A549 (cell line): Measurements from ENCODE around the gene FAM118A. TPM values are rescaled to one million over a fixed set of nuclear protein-coding genes. Genes with fewer than 3 reads are reported as not detected.

Experiments
- ATAC-seq, 2 experiments: fragments of 200-7000 bp in 1 of 2; fragments of >200 bp in 1 of 2; cut with Nextera tagmentation in 1 of 2; cut with Tn5 transposase in 1 of 2; 3 replicates each; pipeline versions ENCODE4 v1.8.0 to v1.9.1; 2018 to 2020; ENCODE audit warnings: mild to moderate bottlenecking in 1 of 2, moderate library complexity in 1 of 2
- CTCF ChIA-PET: fragments of 300-600 bp; sonication (Branson Sonifier 250); formaldehyde crosslinking; extraction: SDS; loops from one replicate; lab custom pipeline; 2021; ENCODE audit warnings: antibody characterized with exemption, inconsistent platforms; lab: Yijun Ruan, JAX
- POLR2A ChIA-PET: fragments of 350-600 bp; formaldehyde crosslinking; extraction: SDS; loops from one replicate; lab custom pipeline; 2021; ENCODE audit warnings: antibody characterized with exemption, inconsistent platforms; lab: Yijun Ruan, JAX
- DNase-seq, 2 experiments: peaks; one replicate each; pipeline versions ENCODE4 v3.0.0 to v3.0.0-alpha.2; 2011 to 2016; ENCODE audit warnings: low read depth in 1 of 2, low spot score in 1 of 2
- FAIRE-seq: peaks from 2 replicates; lab custom pipeline; 2011; peaks lifted over from hg19 to GRCh38; lab: Jason Lieb, UNC
- H3K27ac ChIP-seq, 2 experiments: fragments of >200 bp; sonication (Bioruptor Twin); formaldehyde crosslinking; 3 replicates each; pipeline ENCODE4 v1.5.1; 2016 to 2017
- H3K4me1 ChIP-seq: fragments of >200 bp; sonication (Bioruptor Twin); formaldehyde crosslinking; 3 replicates; pipeline ENCODE4 v1.6.1; 2016
- H3K4me2 ChIP-seq: fragments of >200 bp; sonication (Bioruptor Twin); formaldehyde crosslinking; 3 replicates; pipeline ENCODE4 v1.6.1; 2016
- H3K4me3 ChIP-seq: fragments of >200 bp; sonication (Bioruptor Twin); formaldehyde crosslinking; 3 replicates; pipeline ENCODE4 v1.5.1; 2016
- H3K9me3 ChIP-seq: fragments of >200 bp; sonication (Bioruptor Twin); formaldehyde crosslinking; 3 replicates; pipeline ENCODE4 v1.6.1; 2016
- E2F6 ChIP-seq: IDR thresholded peaks from 2 replicates; pipeline ENCODE4 v1.6.1; 2012; ENCODE audit warnings: low read depth, borderline replicate concordance
- EHF ChIP-seq: fragments of 250-450 bp; sonication (Bioruptor Pico); IDR thresholded peaks from 2 replicates; pipeline ENCODE4 v1.5.0; 2020; ENCODE audit warnings: mild to moderate bottlenecking
- EHMT2 ChIP-seq: fragments of 200-600 bp; sonication (generic); IDR thresholded peaks from 2 replicates; pipeline ENCODE4 v1.6.1; 2016; ENCODE audit warnings: antibody characterized with exemption, low read depth, mild to moderate bottlenecking, moderate library complexity
- FOSB ChIP-seq: fragments of 250-450 bp; sonication (Bioruptor Pico); IDR thresholded peaks from 2 replicates; pipeline ENCODE4 v1.5.0; 2020; ENCODE audit warnings: mild to moderate bottlenecking, moderate library complexity
- GATA3 ChIP-seq: IDR thresholded peaks from 2 replicates; pipeline ENCODE4 v1.6.1; 2012; ENCODE audit warnings: borderline replicate concordance
- HDAC2 ChIP-seq: fragments of 200-600 bp; sonication (generic); IDR thresholded peaks from 2 replicates; pipeline ENCODE4 v1.6.1; 2016
- HES2 ChIP-seq: fragments of >200 bp; sonication (Bioruptor Twin); formaldehyde crosslinking; IDR thresholded peaks from 2 replicates; pipeline ENCODE4 v1.6.1; 2016
- HEYL ChIP-seq: fragments of 250-450 bp; sonication (Bioruptor Pico); IDR thresholded peaks from 2 replicates; pipeline ENCODE4 v1.8.0; 2021; ENCODE audit warnings: mild to moderate bottlenecking, moderate library complexity
- HMGXB4 ChIP-seq: fragments of 250-450 bp; sonication (Bioruptor Pico); IDR thresholded peaks from 2 replicates; pipeline ENCODE4 v1.5.0; 2021; ENCODE audit warnings: mild to moderate bottlenecking, moderate library complexity, borderline replicate concordance
- HOXB13 ChIP-seq: fragments of 250-450 bp; sonication (Bioruptor Pico); IDR thresholded peaks from 2 replicates; pipeline ENCODE4 v1.5.0; 2020; ENCODE audit warnings: low read depth, mild to moderate bottlenecking, moderate library complexity
- KDM1A ChIP-seq: fragments of 200-600 bp; sonication (generic); IDR thresholded peaks from 2 replicates; pipeline ENCODE4 v1.6.1; 2016; ENCODE audit warnings: low read depth, mild to moderate bottlenecking
- KDM5A ChIP-seq: fragments of 200-600 bp; sonication (generic); IDR thresholded peaks from 2 replicates; pipeline ENCODE4 v1.6.1; 2016; ENCODE audit warnings: antibody characterized with exemption, mild to moderate bottlenecking
- MAX ChIP-seq: IDR thresholded peaks from 2 replicates; pipeline ENCODE4 v1.6.1; 2012
- MYC ChIP-seq: IDR thresholded peaks from 2 replicates; pipeline ENCODE4 v1.6.1; 2012; ENCODE audit warnings: mild to moderate bottlenecking, inconsistent platforms, low read length, improper control_type of control experiment, borderline replicate concordance
- NR3C1 ChIP-seq: fragments of >200 bp; sonication (Bioruptor Twin); formaldehyde crosslinking; IDR thresholded peaks from 3 replicates; pipeline ENCODE4 v1.6.1; 2017
- PBX3 ChIP-seq: IDR thresholded peaks from 2 replicates; pipeline ENCODE4 v1.6.1; 2012
- POLR2A ChIP-seq: IDR thresholded peaks from 2 replicates; pipeline ENCODE4 v1.6.1; 2012; ENCODE audit warnings: mild to moderate bottlenecking, low read length
- RAD21 ChIP-seq, 2 experiments: fragments of >200 bp in 1 of 2; sonication (Bioruptor Twin) in 1 of 2; formaldehyde crosslinking in 1 of 2; IDR thresholded peaks in 1 of 2; conservative IDR thresholded peaks in 1 of 2; 2 replicates in 1 of 2; 3 replicates in 1 of 2; pipeline ENCODE4 v1.6.1; 2012 to 2018; ENCODE audit warnings: inconsistent platforms in 1 of 2
- RCOR1 ChIP-seq: fragments of 150-350 bp; IDR thresholded peaks from 2 replicates; pipeline ENCODE4 v1.6.1; 2014; ENCODE audit warnings: antibody characterized with exemption, low read length, low read depth
- REST ChIP-seq: fragments of 200-600 bp; sonication (generic); IDR thresholded peaks from 2 replicates; pipeline ENCODE4 v1.6.1; 2016; ENCODE audit warnings: antibody characterized with exemption, mild to moderate bottlenecking, moderate library complexity
- RNF2 ChIP-seq: fragments of 200-600 bp; sonication (generic); IDR thresholded peaks from 2 replicates; pipeline ENCODE4 v1.6.1; 2016; ENCODE audit warnings: low read depth, mild to moderate bottlenecking, antibody characterized with exemption, moderate library complexity, borderline replicate concordance
- SMC3 ChIP-seq: fragments of >200 bp; sonication (Bioruptor Twin); formaldehyde crosslinking; IDR thresholded peaks from 3 replicates; pipeline ENCODE4 v1.6.1; 2018; ENCODE audit warnings: inconsistent platforms
- SREBF2 ChIP-seq: fragments of 450-650 bp; IDR thresholded peaks from 2 replicates; pipeline ENCODE4 v1.6.1; 2014; ENCODE audit warnings: mild to moderate bottlenecking, moderate library complexity
- TFCP2L1 ChIP-seq: fragments of 250-450 bp; sonication (Bioruptor Pico); IDR thresholded peaks from 2 replicates; pipeline ENCODE4 v1.5.0; 2021; ENCODE audit warnings: mild to moderate bottlenecking
- ZC3H11A ChIP-seq: fragments of 450-650 bp; IDR thresholded peaks from 2 replicates; pipeline ENCODE4 v1.6.1; 2014; ENCODE audit warnings: antibody characterized with exemption, mild to moderate bottlenecking
- ZFP36 ChIP-seq: fragments of 450-650 bp; IDR thresholded peaks from 2 replicates; pipeline ENCODE4 v1.6.1; 2014; ENCODE audit warnings: borderline replicate concordance; ENCODE audit not compliant: partially characterized antibody
- ZSCAN20 ChIP-seq: fragments of 250-450 bp; sonication (Bioruptor Pico); IDR thresholded peaks from 2 replicates; pipeline ENCODE4 v1.8.0; 2022; ENCODE audit warnings: mild to moderate bottlenecking, moderate library complexity
- WGBS: methylation state at CpG from one replicate; pipeline ENCODE4 v1.1.6; 2017; ENCODE audit errors: missing lambda C conversion rate; 5-methylcytosine and 5-hydroxymethylcytosine counted together
- polyA plus RNA-seq, 4 experiments: library from polyadenylated mRNA; depleted of rRNA in 3 of 4; stranded (reverse); fragments of >200 nt; fragmentation: RNase III in 1 of 4; extraction: RNeasy Plus Mini Kit Qiagen cat#74134 plus additional on column Dnase treatment in 1 of 4; gene quantifications; 2 replicates in 3 of 4; 3 replicates in 1 of 4; pipeline ENCODE4 v1.2.3, GENCODE V29; 2011 to 2017

Gene FAM118A
- polyA plus RNA-seq, 2 of the 4 experiments (the other 2 are of a cell fraction) = 16.8 to 18.1 TPM

- WGBS = 83% methylated on average over 5 of the region's 5 CpGs
- FAIRE-seq (no peak), DNase-seq (no peak), ATAC-seq (no peak)
- Histone ChIP-seq H3K4me1 (no peaks in the 10 kb centered on the region), H3K9me3 (no peaks in the 10 kb centered on the region), H3K27ac (no peak overlapping the region), H3K4me2 (no peak overlapping the region), H3K4me3 (no peak overlapping the region)
- TF ChIP-seq FOSB (CRISPR knock-in tag) (no peak), ZFP36 (no peak)
- ChIA-PET POLR2A (no interaction called here), CTCF (no interaction called here)
Measured at GRCh38 chr22:45334068-45334467, 24.3 kb downstream of the FAM118A start.

GRCh38 chr22:45334528-45334927 is 24.8 kb downstream of the FAM118A start:
- WGBS = 95% methylated on average over 9 of the region's 9 CpGs
- ATAC-seq (no peak), FAIRE-seq (no peak), DNase-seq (no peak)
- POLR2A ChIA-PET = no interaction called here
- no peak overlapping the region for H3K27ac ChIP-seq
- CTCF ChIA-PET = no interaction called here
- no peak overlapping the region for H3K4me3 ChIP-seq
- TF ChIP-seq POLR2A = no peak
- no peak for TF ChIP-seq ZC3H11A
- TF ChIP-seq ZSCAN20 = no peak
- no peak for TF ChIP-seq EHMT2
- no peak for TF ChIP-seq KDM5A
- TF ChIP-seq HOXB13 (CRISPR knock-in tag) = no peak
- TF ChIP-seq HEYL (CRISPR knock-in tag) = no peak
- no peak for TF ChIP-seq MAX
- TF ChIP-seq NR3C1 = no peak
- no peak for TF ChIP-seq PBX3
- TF ChIP-seq FOSB (CRISPR knock-in tag) = no peak
- TF ChIP-seq HDAC2 = no peak
- TF ChIP-seq RAD21 (conservative IDR thresholded peaks at IDR 0.05 in 1 of 2, IDR thresholded peaks at IDR 0.05 in 1 of 2) = no peak
- TF ChIP-seq EHF (CRISPR knock-in tag) = no peak
- TF ChIP-seq HES2 = no peak
- no peak for TF ChIP-seq SREBF2
- TF ChIP-seq RNF2 = no peak
- no peak for TF ChIP-seq TFCP2L1
- H3K9me3 ChIP-seq = no peaks in the 10 kb centered on the region
- H3K4me2 ChIP-seq = no peak overlapping the region
- H3K4me1 ChIP-seq = no peaks in the 10 kb centered on the region

GRCh38 chr22:45335021-45335818 is 25.5 kb downstream of the FAM118A start:
- ChIA-PET CTCF (interaction anchor here (0.9 kb wide), 1 partner anchor 219 kb away, joined by 4 read pairs; no protein-coding TSS in a partner anchor), POLR2A (no interaction called here)
- no peaks in the 10 kb centered on the region for H3K9me3 ChIP-seq
- no peak for DNase-seq
- WGBS = 78% methylated on average over 21 of the region's 26 CpGs
- H3K27ac ChIP-seq = no peak overlapping the region
- FAIRE-seq = no peak
- H3K4me1 ChIP-seq = no peaks in the 10 kb centered on the region
- peak in 1 of 2 experiments; percentile 52; a peak in 3 of 6 replicates for ATAC-seq
- H3K4me2 ChIP-seq = no peak overlapping the region
- H3K4me3 ChIP-seq = no peak overlapping the region
- TF ChIP-seq SMC3 = no peak
- TF ChIP-seq GATA3 = no peak
- no peak for TF ChIP-seq SREBF2
- no peak for TF ChIP-seq HEYL (CRISPR knock-in tag)
- TF ChIP-seq KDM1A = no peak
- no peak for TF ChIP-seq REST
- TF ChIP-seq E2F6 = no peak
- no peak for TF ChIP-seq RNF2
- TF ChIP-seq HMGXB4 (CRISPR knock-in tag) = no peak
- TF ChIP-seq ZFP36 = no peak
- no peak for TF ChIP-seq MYC
- no peak for TF ChIP-seq RCOR1
